Endothelial cell of umbilical vein (primary cell): ENCODE results near the gene ASB5.

Experiments
- CTCF ChIP-seq, 2 donors: IDR thresholded peaks; 1 replicate in 1 of 2; 2 replicates in 1 of 2; pipeline ENCODE4 v1.5.1; 2011; ENCODE audit warnings: low read length in 2 of 2, mild to moderate bottlenecking in 2 of 2, moderate library complexity in 2 of 2, control low read depth in 1 of 2, inconsistent platforms in 1 of 2, low read depth in 1 of 2; ENCODE audit not compliant: insufficient read depth in 1 of 2; ENCODE audit errors: extremely low read depth in 1 of 2
- EZH2 ChIP-seq: IDR thresholded peaks from 2 replicates; pipeline ENCODE4 v1.6.1; 2012; ENCODE audit warnings: borderline replicate concordance, low read depth, mild to moderate bottlenecking, moderate library complexity, low read length, inconsistent platforms; ENCODE audit not compliant: severe bottlenecking
- FOS ChIP-seq: IDR thresholded peaks from 2 replicates; pipeline ENCODE4 v1.6.1; 2011; ENCODE audit warnings: mild to moderate bottlenecking, low read length, moderate library complexity, borderline replicate concordance; ENCODE audit not compliant: insufficient read depth
- MYC ChIP-seq: IDR thresholded peaks from one replicate; pipeline ENCODE4 v1.6.1; 2011; ENCODE audit warnings: mild to moderate bottlenecking, low read depth, low read length
- POLR2A ChIP-seq: IDR thresholded peaks from 2 replicates; pipeline ENCODE4 v1.6.1; 2012; ENCODE audit warnings: low read depth, mild to moderate bottlenecking, control low read depth, low read length
- POLR2AphosphoS5 ChIP-seq: IDR thresholded peaks from 2 replicates; pipeline ENCODE4 v1.6.1; 2012; ENCODE audit warnings: low read depth, mild to moderate bottlenecking, control low read depth, low read length, moderate library complexity; ENCODE audit not compliant: insufficient read depth

- TF ChIP-seq POLR2AphosphoS5: peak; percentile 72
- TF ChIP-seq POLR2A: peak; percentile 75
- TF ChIP-seq CTCF (IDR thresholded peaks at IDR 0.05; ENCODE audit: extremely low read depth in 1 of 2, insufficient read depth in 1 of 2, low read depth in 1 of 2, low read length in 2 of 2): no peak
- no peak for TF ChIP-seq MYC
- no peak for TF ChIP-seq FOS
- TF ChIP-seq EZH2: no peak
Observed at GRCh38 chr4:176195184-176195978, 73.6 kb downstream of the ASB5 start, which contains the start of gene SPATA4.
